ENCODE data around the gene RPS17.

Gene RPS17

DNA sequence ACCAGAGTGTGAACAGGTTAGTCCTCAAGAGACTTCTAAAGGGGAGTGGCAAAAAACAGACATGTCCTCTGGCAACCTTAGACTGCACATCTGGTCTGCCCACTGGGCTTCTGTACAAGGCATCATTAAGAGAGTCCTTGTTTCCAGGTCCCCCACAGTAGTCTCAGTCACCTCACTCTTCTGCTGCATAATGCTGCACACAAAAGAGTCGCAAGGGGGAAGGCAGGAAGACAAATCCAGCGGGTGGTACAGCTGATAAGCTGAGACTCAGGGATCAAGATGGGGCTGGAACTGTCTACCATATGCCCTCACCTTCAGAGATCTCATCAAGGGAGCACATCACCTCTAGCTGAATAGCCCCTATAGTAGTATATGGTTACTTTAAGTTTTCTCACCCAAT is 27.4 kb upstream of the RPS17 start:
- Histone ChIP-seq H3K4me1 (ENCODE audit: control insufficient read depth, insufficient read depth, low read length) (peaks cover 28% of the 10 kb centered on the region), H3K36me3 (ENCODE audit: control insufficient read depth, insufficient read depth, low read length) (no peaks in the 10 kb centered on the region), H3K9me3 (ENCODE audit: control insufficient read depth, insufficient read depth, low read length) (no peaks in the 10 kb centered on the region), H3K27me3 (ENCODE audit: control insufficient read depth, insufficient read depth, low read length) (no peaks in the 10 kb centered on the region), H3K9ac (ENCODE audit: low read depth, low read length) (no peak overlapping the region), H3K4me3 (ENCODE audit: low read depth, low read length) (no peak overlapping the region), H3K27ac (ENCODE audit: low read depth, low read length) (no peak overlapping the region)

- Histone ChIP-seq H3K4me3 (ENCODE audit: low read depth, low read length) (no peak overlapping the region), H3K9me3 (ENCODE audit: control insufficient read depth, insufficient read depth, low read length) (no peaks in the 10 kb centered on the region), H3K36me3 (ENCODE audit: control insufficient read depth, insufficient read depth, low read length) (no peaks in the 10 kb centered on the region), H3K9ac (ENCODE audit: low read depth, low read length) (no peak overlapping the region), H3K4me1 (ENCODE audit: control insufficient read depth, insufficient read depth, low read length) (peaks cover 20% of the 10 kb centered on the region), H3K27me3 (ENCODE audit: control insufficient read depth, insufficient read depth, low read length) (no peaks in the 10 kb centered on the region), H3K27ac (ENCODE audit: low read depth, low read length) (no peak overlapping the region)
Observed at GRCh38 chr15:82566690-82567089, 26.4 kb upstream of the RPS17 start.

- Histone ChIP-seq H3K9me3 (ENCODE audit: control insufficient read depth, insufficient read depth, low read length) (no peaks in the 10 kb centered on the region), H3K27me3 (ENCODE audit: control insufficient read depth, insufficient read depth, low read length) (no peaks in the 10 kb centered on the region), H3K4me3 (ENCODE audit: low read depth, low read length) (no peak overlapping the region), H3K9ac (ENCODE audit: low read depth, low read length) (no peak overlapping the region), H3K27ac (ENCODE audit: low read depth, low read length) (no peak overlapping the region), H3K36me3 (ENCODE audit: control insufficient read depth, insufficient read depth, low read length) (no peaks in the 10 kb centered on the region), H3K4me1 (ENCODE audit: control insufficient read depth, insufficient read depth, low read length) (no peaks in the 10 kb centered on the region)
Observed at GRCh38 chr15:82558502-82558901, 18.2 kb upstream of the RPS17 start.

DNA sequence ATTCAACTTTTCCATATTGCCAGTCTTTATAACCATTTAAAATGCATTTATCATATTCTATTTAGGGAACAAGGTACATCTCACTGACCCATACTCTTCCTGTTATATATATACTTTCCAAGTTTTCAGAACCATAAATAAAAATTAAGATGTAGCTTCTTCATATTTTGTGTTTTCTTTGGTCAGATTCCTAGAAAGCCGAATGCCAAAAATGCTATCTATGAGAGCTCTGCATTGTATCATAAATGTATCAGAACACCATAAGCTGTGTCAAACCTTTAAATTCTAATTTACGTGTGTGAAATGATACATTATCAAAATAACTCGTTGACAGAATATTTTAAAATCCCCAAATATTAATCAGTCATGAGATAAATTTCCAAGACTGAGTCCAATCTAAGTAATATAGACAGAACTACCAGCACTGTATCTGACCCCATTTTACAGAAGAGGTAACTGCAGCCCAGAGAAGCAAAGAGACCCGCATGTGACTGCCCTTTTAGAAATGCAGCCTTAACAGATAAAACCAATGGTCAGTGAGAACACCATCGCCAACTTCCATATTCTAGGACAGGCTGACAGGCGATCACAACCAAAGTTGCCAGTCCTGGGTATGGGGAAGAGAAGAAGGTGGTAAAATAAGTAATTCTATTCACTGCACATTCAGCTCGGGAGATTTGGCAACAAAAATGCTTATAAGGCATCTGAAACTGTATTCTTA is 16.2 kb upstream of the RPS17 start:
- Histone ChIP-seq H3K4me1 (ENCODE audit: control insufficient read depth, insufficient read depth, low read length) (no peaks in the 10 kb centered on the region), H3K27ac (ENCODE audit: low read depth, low read length) (no peak overlapping the region), H3K9ac (ENCODE audit: low read depth, low read length) (no peak overlapping the region), H3K27me3 (ENCODE audit: control insufficient read depth, insufficient read depth, low read length) (no peaks in the 10 kb centered on the region), H3K9me3 (ENCODE audit: control insufficient read depth, insufficient read depth, low read length) (no peaks in the 10 kb centered on the region), H3K36me3 (ENCODE audit: control insufficient read depth, insufficient read depth, low read length) (no peaks in the 10 kb centered on the region), H3K4me3 (ENCODE audit: low read depth, low read length) (no peak overlapping the region)

GRCh38 chr15:82554849-82555248 is 14.6 kb upstream of the RPS17 start:
- Histone ChIP-seq H3K9me3 (ENCODE audit: control insufficient read depth, insufficient read depth, low read length) (no peaks in the 10 kb centered on the region), H3K9ac (ENCODE audit: low read depth, low read length) (no peak overlapping the region), H3K36me3 (ENCODE audit: control insufficient read depth, insufficient read depth, low read length) (no peaks in the 10 kb centered on the region), H3K27me3 (ENCODE audit: control insufficient read depth, insufficient read depth, low read length) (no peaks in the 10 kb centered on the region), H3K4me1 (ENCODE audit: control insufficient read depth, insufficient read depth, low read length) (peaks cover 6% of the 10 kb centered on the region; the same call in 1 of the 2 replicates), H3K4me3 (ENCODE audit: low read depth, low read length) (no peak overlapping the region), H3K27ac (ENCODE audit: low read depth, low read length) (no peak overlapping the region)

DNA sequence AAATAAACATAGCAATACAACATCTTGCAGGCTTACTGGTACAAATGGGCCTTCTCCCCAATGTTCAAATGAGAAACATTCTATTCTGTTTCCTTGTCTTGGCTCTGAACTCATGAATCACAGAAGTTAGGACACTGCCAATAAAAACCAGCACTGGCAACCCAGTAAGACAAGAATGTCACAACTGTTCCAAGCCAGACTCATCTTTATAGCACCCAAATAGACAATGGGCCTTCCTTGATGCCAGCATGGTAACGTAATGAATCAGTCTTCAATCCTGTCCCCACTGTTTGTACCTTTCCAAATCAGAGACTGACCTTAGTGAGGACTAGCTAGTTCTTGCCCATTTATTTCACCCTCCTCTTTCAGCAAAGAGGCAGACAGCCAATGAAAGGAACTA is 14.1 kb upstream of the RPS17 start:
- peaks cover 6% of the 10 kb centered on the region; the same call in 1 of the 2 replicates for H3K4me1 ChIP-seq (ENCODE audit: control insufficient read depth, insufficient read depth, low read length)
- no peaks in the 10 kb centered on the region for H3K9me3 ChIP-seq (ENCODE audit: control insufficient read depth, insufficient read depth, low read length)
- H3K27me3 ChIP-seq (ENCODE audit: control insufficient read depth, insufficient read depth, low read length) = no peaks in the 10 kb centered on the region
- H3K9ac ChIP-seq (ENCODE audit: low read depth, low read length) = no peak overlapping the region
- H3K4me3 ChIP-seq (ENCODE audit: low read depth, low read length) = no peak overlapping the region
- H3K27ac ChIP-seq (ENCODE audit: low read depth, low read length) = no peak overlapping the region
- H3K36me3 ChIP-seq (ENCODE audit: control insufficient read depth, insufficient read depth, low read length) = no peaks in the 10 kb centered on the region

DNA sequence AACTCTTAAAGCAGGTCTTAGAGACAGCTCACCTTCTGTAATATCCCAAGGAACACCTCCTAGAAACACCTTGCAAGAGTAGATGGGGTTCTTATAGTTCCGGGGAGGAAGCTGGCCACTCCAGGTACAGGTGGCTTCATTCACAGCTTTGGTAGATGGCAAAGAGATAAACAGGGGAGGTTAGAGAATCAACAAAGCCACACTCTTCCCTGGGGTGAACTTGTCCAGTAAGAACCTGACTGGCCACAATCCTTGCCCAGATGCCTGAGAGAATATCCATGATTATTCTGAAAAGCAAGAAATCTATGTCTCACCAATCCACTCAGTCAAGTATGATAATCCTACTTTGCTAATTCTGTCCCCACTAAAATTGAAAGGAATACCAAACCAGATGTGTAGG is 13.6 kb upstream of the RPS17 start:
- H3K9ac ChIP-seq (ENCODE audit: low read depth, low read length) = no peak overlapping the region
- no peak overlapping the region for H3K27ac ChIP-seq (ENCODE audit: low read depth, low read length)
- no peak overlapping the region for H3K4me3 ChIP-seq (ENCODE audit: low read depth, low read length)
- H3K9me3 ChIP-seq (ENCODE audit: control insufficient read depth, insufficient read depth, low read length) = no peaks in the 10 kb centered on the region
- no peaks in the 10 kb centered on the region for H3K36me3 ChIP-seq (ENCODE audit: control insufficient read depth, insufficient read depth, low read length)
- H3K4me1 ChIP-seq (ENCODE audit: control insufficient read depth, insufficient read depth, low read length) = peaks cover 6% of the 10 kb centered on the region; the same call in 1 of the 2 replicates
- no peaks in the 10 kb centered on the region for H3K27me3 ChIP-seq (ENCODE audit: control insufficient read depth, insufficient read depth, low read length)

DNA sequence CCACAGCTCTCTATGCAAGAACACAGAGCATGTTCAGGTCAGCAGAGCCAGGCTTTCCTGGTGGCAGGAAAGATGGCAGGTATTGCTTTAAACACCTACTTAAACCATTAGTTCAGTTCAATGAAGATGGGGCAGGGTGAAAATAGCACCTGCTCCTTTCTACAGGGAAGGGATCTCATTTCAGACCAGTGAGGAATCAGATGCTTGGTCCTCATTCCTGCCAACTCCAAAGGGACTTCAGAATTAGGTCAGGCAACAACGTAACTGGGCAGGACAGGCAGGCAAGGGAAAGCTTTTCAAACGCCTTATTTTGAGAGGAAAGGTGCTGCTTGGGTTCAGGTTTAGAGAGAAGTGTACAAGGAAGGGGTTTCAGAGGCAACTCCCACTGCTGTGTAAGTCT is 12.6 kb upstream of the RPS17 start:
- Histone ChIP-seq H3K4me1 (ENCODE audit: control insufficient read depth, insufficient read depth, low read length) (peaks cover 6% of the 10 kb centered on the region; the same call in 1 of the 2 replicates), H3K27me3 (ENCODE audit: control insufficient read depth, insufficient read depth, low read length) (no peaks in the 10 kb centered on the region), H3K27ac (ENCODE audit: low read depth, low read length) (no peak overlapping the region), H3K4me3 (ENCODE audit: low read depth, low read length) (no peak overlapping the region), H3K9me3 (ENCODE audit: control insufficient read depth, insufficient read depth, low read length) (no peaks in the 10 kb centered on the region), H3K36me3 (ENCODE audit: control insufficient read depth, insufficient read depth, low read length) (no peaks in the 10 kb centered on the region), H3K9ac (ENCODE audit: low read depth, low read length) (no peak overlapping the region)

DNA sequence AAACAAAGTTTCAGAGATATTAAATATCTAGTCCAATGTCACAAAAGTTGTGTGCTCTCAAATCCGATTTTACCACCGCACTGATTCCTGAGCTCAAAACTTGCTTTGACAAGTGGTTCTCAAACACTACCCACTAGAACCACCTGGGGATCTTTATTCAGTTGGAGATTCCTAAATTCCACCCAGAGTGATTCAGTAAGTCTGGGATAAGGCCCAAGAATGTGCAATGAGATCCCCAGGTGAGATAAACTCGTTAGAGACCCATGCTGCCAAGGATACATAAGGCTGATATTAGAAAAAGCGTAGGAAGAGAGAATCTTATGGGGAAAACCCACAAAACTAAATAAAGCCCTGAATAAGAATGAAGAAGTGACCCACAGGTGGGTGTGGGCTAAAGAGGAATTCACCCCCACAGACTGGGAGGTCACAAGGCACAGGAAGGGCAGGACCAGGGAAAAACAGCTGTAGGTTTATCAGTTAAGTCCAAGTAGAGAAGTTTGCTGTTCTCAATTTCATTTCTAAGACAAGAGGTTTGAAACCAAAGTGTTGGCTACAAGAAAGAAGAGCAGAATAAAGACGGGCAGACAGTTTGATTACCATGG is 11.5 kb upstream of the RPS17 start:
- peaks cover 6% of the 10 kb centered on the region; the same call in 1 of the 2 replicates for H3K4me1 ChIP-seq (ENCODE audit: control insufficient read depth, insufficient read depth, low read length)
- no peak overlapping the region for H3K27ac ChIP-seq (ENCODE audit: low read depth, low read length)
- no peak overlapping the region for H3K9ac ChIP-seq (ENCODE audit: low read depth, low read length)
- no peaks in the 10 kb centered on the region for H3K9me3 ChIP-seq (ENCODE audit: control insufficient read depth, insufficient read depth, low read length)
- no peaks in the 10 kb centered on the region for H3K27me3 ChIP-seq (ENCODE audit: control insufficient read depth, insufficient read depth, low read length)
- H3K36me3 ChIP-seq (ENCODE audit: control insufficient read depth, insufficient read depth, low read length) = no peaks in the 10 kb centered on the region
- H3K4me3 ChIP-seq (ENCODE audit: low read depth, low read length) = no peak overlapping the region

- H3K36me3 ChIP-seq (ENCODE audit: control insufficient read depth, insufficient read depth, low read length) = no peaks in the 10 kb centered on the region
- H3K9ac ChIP-seq (ENCODE audit: low read depth, low read length) = no peak overlapping the region
- no peaks in the 10 kb centered on the region for H3K9me3 ChIP-seq (ENCODE audit: control insufficient read depth, insufficient read depth, low read length)
- H3K27ac ChIP-seq (ENCODE audit: low read depth, low read length) = no peak overlapping the region
- H3K4me3 ChIP-seq (ENCODE audit: low read depth, low read length) = no peak overlapping the region
- H3K4me1 ChIP-seq (ENCODE audit: control insufficient read depth, insufficient read depth, low read length) = peaks cover 6% of the 10 kb centered on the region; the same call in 1 of the 2 replicates
- no peaks in the 10 kb centered on the region for H3K27me3 ChIP-seq (ENCODE audit: control insufficient read depth, insufficient read depth, low read length)
Observed at GRCh38 chr15:82549199-82549665, 9.0 kb upstream of the RPS17 start.

DNA sequence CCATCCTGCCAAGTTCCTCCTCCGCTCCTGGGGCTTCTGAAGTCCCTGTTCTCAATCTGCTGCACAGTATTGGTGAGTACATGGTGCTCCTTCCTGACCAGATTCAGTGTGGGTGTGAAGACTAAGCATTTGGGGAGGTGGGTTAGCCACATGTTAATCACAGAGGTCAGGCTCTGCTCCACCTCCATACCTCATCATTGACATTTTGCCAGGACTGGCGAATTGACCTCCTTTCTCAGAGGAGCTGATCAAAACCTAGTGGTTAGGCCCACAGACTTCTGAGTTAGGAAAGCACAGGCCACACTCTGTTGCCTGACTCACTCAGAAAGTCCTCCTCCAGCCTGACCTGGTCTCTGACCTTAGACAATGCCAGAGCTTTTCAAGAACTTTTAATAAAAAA is 8.4 kb upstream of the RPS17 start:
- Histone ChIP-seq H3K4me3 (ENCODE audit: low read depth, low read length) (no peak overlapping the region), H3K9ac (ENCODE audit: low read depth, low read length) (no peak overlapping the region), H3K9me3 (ENCODE audit: control insufficient read depth, insufficient read depth, low read length) (no peaks in the 10 kb centered on the region), H3K27ac (ENCODE audit: low read depth, low read length) (no peak overlapping the region), H3K4me1 (ENCODE audit: control insufficient read depth, insufficient read depth, low read length) (peaks cover 9% of the 10 kb centered on the region), H3K36me3 (ENCODE audit: control insufficient read depth, insufficient read depth, low read length) (no peaks in the 10 kb centered on the region), H3K27me3 (ENCODE audit: control insufficient read depth, insufficient read depth, low read length) (no peaks in the 10 kb centered on the region)

Measured in HUES48 (cell line).